HG03025 (cell line): Measurements from ENCODE around the gene ASCC3.
"Not testable (repeated sequence)": the region's sequence is repeated elsewhere in the genome, so short reads cannot be mapped to it uniquely, and the experiment has no call there.

Experiments used
- ATAC-seq: cut with Tn5 transposase; IDR thresholded peaks from one replicate; pipeline ENCODE4 v1.9.1; 2021; ENCODE audit warnings: mild to moderate bottlenecking, moderate library complexity; ENCODE audit not compliant: unreplicated experiment, low FRiP score

ASCC3 gene

DNA sequence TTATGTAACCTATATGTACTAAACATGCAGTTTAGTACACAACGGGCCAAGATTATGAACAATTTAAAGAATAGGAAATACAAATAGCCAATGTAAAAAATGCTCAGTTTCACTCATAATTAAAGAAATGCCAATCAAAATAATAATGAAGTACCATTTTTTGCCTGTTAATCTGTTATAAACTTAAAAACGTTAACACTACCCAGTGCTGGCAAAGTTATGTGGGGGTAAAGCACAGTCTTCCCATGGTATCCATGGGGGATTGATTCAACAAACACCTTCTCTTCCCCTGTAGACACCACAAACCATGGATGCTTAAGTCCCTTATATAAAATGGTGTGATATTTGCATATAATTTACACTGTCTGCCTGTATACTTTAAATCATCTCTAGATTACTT lies 211.1 kb downstream of the ASCC3 start:
- no peak for ATAC-seq

- peak; percentile 98 for ATAC-seq
Observed at GRCh38 chr6:100665041-100665380, 216.1 kb downstream of the ASCC3 start.

- ATAC-seq: no peak
Observed at GRCh38 chr6:100664274-100665040, 216.7 kb downstream of the ASCC3 start.

DNA sequence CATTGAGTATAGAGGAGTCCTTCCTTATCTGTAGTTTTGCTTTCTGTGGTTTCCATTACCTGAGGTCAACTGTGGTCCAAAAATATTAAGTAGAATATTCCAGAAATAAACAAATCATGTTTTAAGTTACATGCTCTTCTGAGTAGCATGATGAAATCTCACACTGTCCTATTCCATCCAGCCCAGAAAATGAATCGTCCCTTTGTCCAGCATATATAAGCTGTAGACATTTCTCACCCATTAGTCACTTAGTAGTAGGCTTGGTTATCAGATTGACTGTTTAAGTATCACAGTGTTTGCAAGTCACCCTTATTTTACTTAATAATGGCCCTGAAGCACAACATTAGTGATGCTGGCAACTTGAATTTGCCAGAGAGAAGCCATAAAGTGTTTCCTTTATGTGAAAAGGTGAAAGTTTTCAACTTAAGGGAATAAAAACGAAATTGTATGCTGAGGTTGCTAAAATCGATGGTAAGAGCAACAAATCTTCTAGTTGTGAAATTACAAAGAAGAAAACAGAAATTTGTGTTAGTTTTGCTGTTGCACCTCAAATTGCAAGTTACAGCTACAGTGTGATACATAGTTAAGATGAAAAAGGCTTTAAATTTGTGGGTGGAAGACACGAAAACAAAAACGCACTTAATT lies 217.8 kb downstream of the ASCC3 start:
- no peak for ATAC-seq

GRCh38 chr6:100662264-100662663 lies 218.9 kb downstream of the ASCC3 start:
- ATAC-seq: no peak

DNA sequence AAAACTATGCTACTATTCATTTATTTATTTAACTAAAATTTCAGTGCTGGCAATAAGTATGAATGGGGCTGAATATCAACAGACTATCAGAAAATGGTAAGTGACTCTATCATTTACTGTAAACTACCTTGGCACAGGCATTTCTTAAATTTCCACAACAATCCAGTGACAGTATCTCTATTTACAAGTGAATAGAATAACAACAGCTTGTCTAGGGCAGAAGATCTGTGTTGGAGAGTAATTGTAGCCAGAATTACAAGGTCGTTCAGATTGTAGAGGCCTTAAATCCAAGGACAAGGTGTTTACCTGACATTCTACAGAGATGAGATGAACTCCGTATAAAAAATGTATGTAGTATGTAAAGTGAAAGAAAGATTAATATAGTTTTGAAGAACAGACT lies 222.6 kb downstream of the ASCC3 start:
- no peak for ATAC-seq

GRCh38 chr6:100657678-100658330 lies 223.3 kb downstream of the ASCC3 start:
- no peak for ATAC-seq

GRCh38 chr6:100641147-100641546 lies 240.0 kb downstream of the ASCC3 start:
- not testable (repeated sequence) for ATAC-seq

DNA sequence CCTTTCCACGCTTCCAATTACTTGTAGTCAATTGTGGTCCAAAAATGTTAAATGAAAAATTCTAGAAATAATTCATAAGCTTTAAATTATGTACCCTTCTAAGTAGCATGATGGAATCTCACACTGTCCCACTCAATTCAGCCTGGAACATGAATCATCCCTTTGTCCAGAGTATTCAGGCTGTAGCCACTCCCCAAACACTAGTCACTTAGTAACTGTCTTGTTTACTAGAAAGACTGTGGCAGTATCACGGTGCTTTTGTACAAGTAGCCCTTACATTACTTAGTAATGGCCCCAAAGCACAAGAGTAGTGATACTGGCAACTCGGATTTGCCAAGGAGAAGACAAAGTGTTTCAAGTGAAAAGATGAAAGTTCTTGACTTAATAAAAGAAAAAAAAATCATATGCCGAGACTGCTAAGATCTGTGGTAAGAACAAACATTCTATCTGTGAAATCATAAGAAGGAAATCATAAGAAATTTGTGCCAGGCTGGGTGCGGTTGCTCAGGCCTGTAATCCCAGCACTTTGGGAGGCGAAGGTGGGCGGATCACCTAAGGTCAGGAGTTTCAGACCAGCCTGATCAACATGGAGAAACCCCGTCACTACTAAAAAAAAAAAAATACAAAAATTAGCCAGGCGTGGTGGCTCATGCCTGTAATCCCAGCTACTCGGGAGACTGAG lies 247.9 kb downstream of the ASCC3 start:
- ATAC-seq: no peak

DNA sequence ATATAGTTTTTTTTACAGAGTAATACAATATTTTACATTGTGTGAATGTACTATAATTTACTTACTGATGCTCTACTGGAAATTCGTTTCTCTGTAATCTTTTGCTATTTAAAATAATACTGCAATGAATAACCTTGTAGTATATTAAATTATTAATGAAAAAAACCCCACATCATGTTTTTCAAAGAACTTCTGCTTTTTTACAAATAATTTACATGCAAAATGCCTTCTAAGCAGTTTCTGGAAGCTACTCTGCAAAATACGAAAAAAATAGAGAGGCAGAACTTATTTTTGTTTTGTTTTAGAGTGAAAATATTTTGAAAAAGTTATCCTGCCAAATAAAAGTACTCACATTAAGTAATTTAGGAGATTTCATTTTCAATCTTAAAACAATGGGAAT lies 250.6 kb downstream of the ASCC3 start:
- no peak for ATAC-seq

GRCh38 chr6:100627911-100628758 lies 253.0 kb downstream of the ASCC3 start:
- ATAC-seq: no peak

GRCh38 chr6:100626721-100627120 lies 254.4 kb downstream of the ASCC3 start:
- ATAC-seq: no peak

DNA sequence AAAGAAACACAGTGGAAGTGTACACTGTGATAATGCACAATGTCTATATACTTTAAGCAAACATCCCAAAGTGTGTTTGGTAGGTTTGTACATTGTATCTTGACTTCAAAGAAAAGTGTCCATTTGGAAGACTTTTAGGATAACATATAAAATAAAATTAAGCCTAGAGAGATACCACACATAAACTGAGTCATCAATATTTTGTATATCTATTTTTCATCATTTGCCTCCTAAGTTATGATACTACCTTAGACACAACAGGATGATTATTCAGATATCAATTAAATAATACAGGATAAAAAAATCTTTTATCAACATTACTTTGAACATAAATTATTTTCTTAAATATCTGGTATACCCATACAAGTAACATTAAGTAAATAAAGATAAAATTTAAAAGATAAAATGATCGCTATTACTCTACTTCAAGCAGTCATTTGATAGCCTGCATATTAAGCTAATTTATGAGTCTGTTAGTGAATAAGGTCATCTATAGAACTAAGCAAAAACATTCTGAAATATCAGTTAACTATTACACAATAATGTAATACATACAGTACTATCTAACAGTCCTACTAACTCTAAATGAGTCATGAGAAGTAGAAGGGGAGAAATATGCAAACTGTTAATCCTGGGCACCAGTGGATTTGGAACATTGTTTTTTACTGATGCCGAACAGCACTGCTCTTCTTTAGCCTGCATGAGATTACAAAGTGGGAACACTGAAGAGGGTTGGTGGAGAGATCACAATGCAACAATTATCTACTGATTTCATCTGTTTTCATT lies 258.0 kb downstream of the ASCC3 start:
- no peak for ATAC-seq

DNA sequence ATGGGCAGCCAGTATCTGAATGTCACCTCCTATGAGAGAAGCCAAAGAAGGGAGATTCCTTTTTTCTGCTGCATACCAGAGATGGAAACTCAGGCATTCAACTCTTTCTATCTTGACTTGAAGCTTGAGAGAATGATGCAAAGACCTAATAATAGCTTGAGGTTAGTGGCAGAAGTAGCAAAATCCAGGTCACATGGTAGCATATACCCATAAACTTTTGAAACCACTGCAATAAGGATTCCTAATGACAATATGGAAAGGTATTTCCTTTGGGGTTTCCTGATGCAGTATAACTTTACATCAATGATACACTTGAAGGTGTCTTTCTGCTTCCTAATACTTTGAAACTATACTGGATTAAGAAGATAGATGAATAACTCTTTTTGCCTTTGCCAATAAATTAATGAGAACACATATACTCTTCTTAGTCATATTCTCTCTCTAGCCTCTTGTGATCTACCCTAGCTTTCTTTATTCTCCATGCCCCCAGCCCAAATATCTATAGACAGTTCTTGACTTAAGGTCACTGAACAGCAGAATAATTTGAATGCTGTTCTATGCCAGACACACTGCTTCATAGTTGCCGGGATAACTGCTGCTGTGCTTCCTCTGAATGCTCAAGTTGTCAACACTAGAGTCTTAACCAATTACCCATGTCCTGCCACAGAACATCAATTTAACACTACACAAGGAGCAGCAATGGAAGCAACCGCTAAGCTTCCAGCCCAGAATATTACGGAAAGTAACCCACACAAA lies 260.9 kb downstream of the ASCC3 start:
- no peak for ATAC-seq

- no peak for ATAC-seq
Observed at GRCh38 chr6:100618351-100618671, 262.8 kb downstream of the ASCC3 start.

GRCh38 chr6:100617633-100618350 lies 263.3 kb downstream of the ASCC3 start:
- peak; percentile 72 for ATAC-seq

GRCh38 chr6:100614933-100615332 lies 266.2 kb downstream of the ASCC3 start:
- no peak for ATAC-seq

DNA sequence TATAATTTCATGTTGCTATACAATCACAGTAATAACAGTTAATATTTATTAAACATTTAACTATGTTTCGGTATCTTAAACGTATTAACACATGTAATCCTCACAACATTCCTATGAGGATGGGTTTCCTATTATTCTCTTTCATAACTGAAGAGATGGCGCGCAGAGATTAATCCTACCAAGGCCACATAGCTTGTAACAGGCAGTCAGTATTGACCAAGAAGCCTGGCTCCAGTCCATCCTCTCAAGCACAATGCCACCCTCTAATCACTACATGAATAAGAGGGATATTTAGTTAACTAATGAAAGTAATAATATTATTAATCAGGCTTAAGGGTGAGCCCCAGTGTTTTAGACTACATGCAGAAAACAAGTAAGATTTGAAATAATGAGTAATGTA lies 266.7 kb downstream of the ASCC3 start:
- ATAC-seq: no peak
